Cardiac fibroblast (primary cell): ENCODE measurements around the gene BMPER.

Experiments used
- DNase-seq, 2 donors: peaks; one replicate each; pipeline versions ENCODE4 v3.0.0 to v3.0.0-alpha.2; 2010; ENCODE audit warnings: low read depth in 2 of 2
- H3K4me3 ChIP-seq, 2 donors: replicated peaks in 1 of 2; 1 replicate in 1 of 2; 2 replicates in 1 of 2; pipeline ENCODE4 v1.5.1; 2011; ENCODE audit warnings: low read depth in 2 of 2, low read length in 2 of 2, mild to moderate bottlenecking in 2 of 2, moderate library complexity in 1 of 2
- TF ChIP-seq, protein P1 (sequence below): IDR thresholded peaks from one replicate; pipeline ENCODE4 v1.5.1; 2011; ENCODE audit warnings: low read depth, mild to moderate bottlenecking, low read length, inconsistent platforms

BMPER gene

DNA sequence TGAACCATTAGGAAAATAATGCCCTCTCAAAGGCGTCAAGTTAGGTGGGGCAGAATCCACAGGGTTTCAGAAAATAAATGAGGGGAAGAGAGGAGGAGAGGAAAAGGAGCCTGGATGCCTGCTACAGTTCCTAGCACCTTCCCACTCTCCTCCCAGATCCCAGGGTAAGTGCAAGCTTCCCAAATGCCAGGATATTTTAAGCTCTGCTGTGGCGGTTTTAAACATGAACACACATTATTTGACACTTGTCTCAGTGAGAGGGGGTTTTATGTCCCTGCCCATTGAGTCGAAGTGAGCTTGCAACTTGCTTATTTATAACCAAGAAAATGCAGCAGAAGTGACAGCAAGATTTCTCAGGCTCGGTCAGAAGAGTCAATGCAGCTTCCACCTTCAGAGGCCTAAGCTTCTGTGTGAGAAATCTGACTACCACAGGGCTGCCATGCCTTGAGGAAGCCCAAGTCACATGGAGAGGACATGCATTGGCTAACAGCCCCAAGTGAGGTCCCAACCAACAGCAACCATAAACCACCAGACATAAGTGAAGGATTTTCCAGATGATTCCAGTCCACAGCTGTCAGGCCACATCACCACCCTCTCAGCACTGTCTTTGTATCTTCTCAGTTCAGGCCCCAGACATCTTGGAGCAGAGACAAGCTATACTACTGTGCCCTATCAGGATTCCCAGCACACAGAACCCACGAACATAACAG lies 17.9 kb upstream of the BMPER start:
- TF ChIP-seq, protein P1, sequence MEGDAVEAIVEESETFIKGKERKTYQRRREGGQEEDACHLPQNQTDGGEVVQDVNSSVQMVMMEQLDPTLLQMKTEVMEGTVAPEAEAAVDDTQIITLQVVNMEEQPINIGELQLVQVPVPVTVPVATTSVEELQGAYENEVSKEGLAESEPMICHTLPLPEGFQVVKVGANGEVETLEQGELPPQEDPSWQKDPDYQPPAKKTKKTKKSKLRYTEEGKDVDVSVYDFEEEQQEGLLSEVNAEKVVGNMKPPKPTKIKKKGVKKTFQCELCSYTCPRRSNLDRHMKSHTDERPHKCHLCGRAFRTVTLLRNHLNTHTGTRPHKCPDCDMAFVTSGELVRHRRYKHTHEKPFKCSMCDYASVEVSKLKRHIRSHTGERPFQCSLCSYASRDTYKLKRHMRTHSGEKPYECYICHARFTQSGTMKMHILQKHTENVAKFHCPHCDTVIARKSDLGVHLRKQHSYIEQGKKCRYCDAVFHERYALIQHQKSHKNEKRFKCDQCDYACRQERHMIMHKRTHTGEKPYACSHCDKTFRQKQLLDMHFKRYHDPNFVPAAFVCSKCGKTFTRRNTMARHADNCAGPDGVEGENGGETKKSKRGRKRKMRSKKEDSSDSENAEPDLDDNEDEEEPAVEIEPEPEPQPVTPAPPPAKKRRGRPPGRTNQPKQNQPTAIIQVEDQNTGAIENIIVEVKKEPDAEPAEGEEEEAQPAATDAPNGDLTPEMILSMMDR, result no peak
- no peak for DNase-seq
- no peak overlapping the region for H3K4me3 ChIP-seq

DNA sequence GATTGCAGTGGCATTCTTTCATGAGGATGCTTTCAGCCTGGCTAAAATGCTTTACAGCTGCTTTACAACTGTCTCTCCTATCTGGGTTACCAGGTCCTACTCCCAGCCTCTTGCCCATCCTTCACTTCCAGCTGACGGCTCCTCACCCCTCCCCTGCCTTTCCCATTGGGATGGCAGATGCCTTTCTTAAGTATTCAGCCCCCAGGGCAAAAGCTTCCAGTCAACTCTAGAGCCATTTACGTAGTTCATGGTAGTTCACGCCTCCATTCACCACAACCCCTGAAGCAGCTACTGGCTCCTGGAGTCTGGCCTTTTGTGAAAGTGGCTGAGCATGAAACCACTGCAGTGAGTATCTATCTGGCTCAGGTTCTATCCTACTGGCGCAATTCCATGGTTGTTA lies 17.2 kb upstream of the BMPER start:
- TF ChIP-seq, protein P1, result no peak
- no peak overlapping the region for H3K4me3 ChIP-seq
- DNase-seq, result no peak

DNA sequence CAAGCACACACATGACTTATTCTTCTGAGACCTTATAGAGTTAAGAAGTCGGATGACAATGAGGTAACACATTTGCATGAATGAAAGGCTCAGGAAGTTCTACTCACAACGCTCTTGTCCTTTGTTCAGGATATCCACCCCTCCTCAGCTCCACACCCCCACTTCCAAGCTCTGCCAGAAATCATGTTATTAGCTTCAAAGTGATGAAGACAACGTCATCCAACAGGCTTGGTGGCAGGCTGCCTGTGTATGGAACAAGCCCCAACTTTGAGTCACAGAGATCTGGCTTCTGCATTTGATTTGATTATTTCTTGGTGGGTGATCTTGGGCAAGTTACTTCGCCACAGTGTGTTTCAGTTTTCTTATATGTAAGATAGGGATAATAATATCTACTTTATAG lies 12.4 kb upstream of the BMPER start:
- no peak overlapping the region for H3K4me3 ChIP-seq
- TF ChIP-seq, protein P1, result no peak
- peak in 1 of 2 donors; percentile 56 for DNase-seq

DNA sequence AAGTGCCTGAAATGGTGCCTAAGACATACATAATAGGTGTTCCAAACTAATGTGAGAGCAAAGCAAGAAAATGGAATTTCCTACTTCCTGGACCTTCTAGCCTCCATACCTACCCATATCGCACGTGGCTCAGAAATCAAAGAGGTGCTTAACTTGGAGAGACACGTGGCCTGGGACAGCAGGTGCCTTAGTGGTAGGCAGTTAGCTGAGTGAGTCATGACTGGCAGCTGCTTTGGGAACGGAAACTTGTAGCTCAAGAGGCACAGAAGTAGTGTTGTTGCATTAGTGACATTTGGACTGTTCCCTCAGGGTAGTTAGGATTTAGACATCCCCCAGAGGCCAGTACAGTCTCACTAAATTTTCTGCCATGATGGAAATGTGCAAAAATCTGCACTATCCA lies 12.0 kb upstream of the BMPER start:
- DNase-seq, result no peak
- no peak overlapping the region for H3K4me3 ChIP-seq
- TF ChIP-seq, protein P1, result no peak

DNA sequence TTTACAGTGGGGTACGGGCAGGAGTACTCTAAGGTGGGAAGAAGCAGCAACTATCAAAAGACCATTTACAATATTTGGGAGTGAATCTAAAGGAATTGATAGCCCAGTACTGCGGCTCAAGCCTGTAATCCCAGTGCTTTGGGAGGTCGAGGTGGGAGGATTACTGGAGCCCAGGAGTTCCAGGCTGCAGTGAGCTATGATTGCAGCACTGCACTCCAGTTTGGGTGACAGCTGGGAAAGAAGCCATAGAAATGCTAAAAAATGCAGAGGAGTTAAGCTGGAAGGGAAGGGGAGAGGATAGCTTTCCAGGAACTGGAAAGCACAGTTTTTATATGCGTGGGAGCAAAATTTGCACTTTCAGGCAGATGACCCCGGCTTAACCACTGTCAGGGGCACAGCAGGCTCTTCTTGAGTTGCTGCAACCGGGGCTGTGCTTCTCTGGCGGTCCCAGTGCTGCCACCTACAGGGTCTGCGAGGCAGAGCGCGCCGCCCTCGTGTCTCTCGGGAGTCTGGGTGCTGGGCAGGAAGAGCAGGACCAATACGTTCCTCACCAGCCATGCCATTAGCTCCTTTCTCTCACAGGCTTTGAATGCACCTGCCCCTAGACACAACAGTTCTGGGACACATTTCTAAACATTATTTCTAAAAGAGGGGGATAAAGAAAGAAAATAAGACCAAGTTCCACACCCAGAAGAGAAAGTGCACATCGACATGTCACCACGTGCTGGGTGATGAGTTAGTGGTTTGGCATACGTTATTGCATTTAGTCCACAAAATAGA lies 10.1 kb upstream of the BMPER start:
- H3K4me3 ChIP-seq, result no peak overlapping the region
- DNase-seq, result peak; percentile 86 to 95
- TF ChIP-seq, protein P1, result peak; percentile 98

DNA sequence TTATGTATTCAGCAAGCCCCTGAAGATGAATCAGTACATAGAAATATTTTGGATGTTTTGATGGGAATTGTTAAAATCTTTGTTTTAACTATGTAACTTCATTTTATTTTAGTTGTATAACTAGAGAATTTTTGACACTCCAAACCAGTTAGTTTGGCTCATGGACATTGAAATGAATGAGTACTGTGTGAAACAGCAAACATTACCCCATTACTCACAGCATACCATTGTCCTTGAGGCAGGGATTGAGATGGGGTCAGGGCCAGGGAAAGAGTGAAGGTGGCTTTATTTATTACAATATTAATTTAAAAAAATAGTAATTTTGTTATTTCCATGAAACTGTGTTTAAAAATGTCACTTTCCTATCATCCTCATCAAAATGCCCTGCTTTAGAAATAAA lies 4.8 kb upstream of the BMPER start:
- no peak overlapping the region for H3K4me3 ChIP-seq
- TF ChIP-seq, protein P1, result no peak
- DNase-seq, result peak in 1 of 2 donors; percentile 57
